Keratinocyte (primary cell): Measurements from ENCODE around the gene SST.

Experiments used
- CTCF ChIP-seq, 3 experiments: IDR thresholded peaks in 1 of 3; conservative IDR thresholded peaks in 1 of 3; optimal IDR thresholded peaks in 1 of 3; 2 replicates in 2 of 3; 3 replicates in 1 of 3; pipeline versions ENCODE3 to v1.5.1; 2011; ENCODE audit warnings: low read length in 3 of 3, mild to moderate bottlenecking in 3 of 3, moderate library complexity in 2 of 3, control low read depth in 1 of 3, inconsistent platforms in 1 of 3; ENCODE audit not compliant: insufficient read depth in 2 of 3; ENCODE audit errors: extremely low read depth in 1 of 3
- EZH2 ChIP-seq: IDR thresholded peaks from one replicate; pipeline ENCODE4 v1.6.1; 2012; ENCODE audit warnings: inconsistent platforms, mild to moderate bottlenecking, low read length, moderate library complexity

GRCh38 chr3:187696021-187696420 is 25.8 kb upstream of the SST start:
- TF ChIP-seq CTCF (optimal IDR thresholded peaks at IDR 0.05 in 1 of 3, IDR thresholded peaks at IDR 0.05 in 1 of 3, conservative IDR thresholded peaks at IDR 0.05 in 1 of 3; ENCODE audit: extremely low read depth in 1 of 3, insufficient read depth in 2 of 3, low read length in 3 of 3) (no peak), EZH2 (no peak)
